Activated CD4-positive, alpha-beta T cell treated with anti-CD3 and anti-CD28 coated beads, Interleukin-2, amount 50 U/mL, for 4 hours (primary cell): ENCODE results near the gene MIEN1.

Experiments used
- DNase-seq, 2 experiments: peaks; one replicate each; pipeline ENCODE4 v3.0.0-alpha.2; 2020

The MIEN1 gene

GRCh38 chr17:39696731-39697130 lies 33.6 kb downstream of the MIEN1 start:
- no peak for DNase-seq

GRCh38 chr17:39695089-39695474 lies 35.2 kb downstream of the MIEN1 start:
- DNase-seq: no peak

- DNase-seq: no peak
Measured at GRCh38 chr17:39694593-39694992, 35.7 kb downstream of the MIEN1 start.

- DNase-seq: no peak
Measured at GRCh38 chr17:39688945-39689344, 41.4 kb downstream of the MIEN1 start.

GRCh38 chr17:39688475-39688835 lies 41.9 kb downstream of the MIEN1 start:
- DNase-seq: no peak

GRCh38 chr17:39687546-39688474 lies 42.5 kb downstream of the MIEN1 start, which contains the start of gene PGAP3:
TSS of gene PGAP3 (minus strand) at chr17:39688057. CDS start at chr17:39688014, 43 bp downstream.
- peak; percentile 77 to 79 for DNase-seq

GRCh38 chr17:39687101-39687545 lies 43.2 kb downstream of the MIEN1 start:
- DNase-seq: no peak

- no peak for DNase-seq
Measured at GRCh38 chr17:39684369-39685192, 45.8 kb downstream of the MIEN1 start.

- no peak for DNase-seq
Measured at GRCh38 chr17:39683295-39683939, 46.9 kb downstream of the MIEN1 start.

- DNase-seq: peak in 1 of 2 experiments; percentile 21
Measured at GRCh38 chr17:39679521-39680192, 50.7 kb downstream of the MIEN1 start.
